Ramos (cell line): ENCODE measurements around the gene IRF7.

ENCODE experiments used
- in situ Hi-C: fragments of 300-500 bp; cut with MboI; formaldehyde crosslinking; loops from one replicate; pipeline ENCODE4 v1.14.3; 2022; ENCODE audit warnings: low sequenced_read_pairs; ENCODE audit not compliant: unreplicated experiment

The IRF7 gene

DNA sequence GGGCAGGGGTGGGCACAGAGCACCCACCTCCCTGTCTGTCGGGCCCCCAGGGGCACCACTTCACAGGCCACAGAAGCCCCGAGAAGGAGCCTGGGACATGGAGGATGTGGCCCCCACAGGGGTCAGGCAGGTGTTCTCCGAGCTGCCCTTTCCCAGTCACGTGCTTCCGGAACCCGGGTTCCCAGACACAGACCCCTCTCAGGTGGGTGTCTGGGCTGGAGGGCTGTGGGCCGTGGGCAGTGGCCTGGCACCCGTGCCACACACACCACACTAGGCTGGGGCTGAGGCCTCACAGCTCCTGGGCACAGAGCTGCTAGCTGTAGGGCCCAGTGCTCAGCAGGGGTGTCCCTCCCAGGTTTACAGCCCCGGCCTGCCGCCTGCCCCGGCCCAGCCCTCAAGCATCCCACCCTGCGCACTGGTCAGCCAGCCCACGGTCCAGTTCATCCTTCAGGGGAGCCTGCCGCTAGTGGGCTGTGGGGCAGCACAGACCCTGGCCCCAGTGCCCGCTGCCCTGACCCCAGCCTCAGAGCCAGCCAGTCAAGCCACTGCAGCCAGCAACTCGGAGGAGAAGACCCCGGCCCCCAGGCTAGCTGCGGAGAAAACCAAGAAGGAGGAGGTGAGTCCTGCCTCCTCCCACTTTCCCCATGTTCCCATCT, 5.5 kb downstream of the IRF7 start:
- in situ Hi-C loops = no loop called here

DNA sequence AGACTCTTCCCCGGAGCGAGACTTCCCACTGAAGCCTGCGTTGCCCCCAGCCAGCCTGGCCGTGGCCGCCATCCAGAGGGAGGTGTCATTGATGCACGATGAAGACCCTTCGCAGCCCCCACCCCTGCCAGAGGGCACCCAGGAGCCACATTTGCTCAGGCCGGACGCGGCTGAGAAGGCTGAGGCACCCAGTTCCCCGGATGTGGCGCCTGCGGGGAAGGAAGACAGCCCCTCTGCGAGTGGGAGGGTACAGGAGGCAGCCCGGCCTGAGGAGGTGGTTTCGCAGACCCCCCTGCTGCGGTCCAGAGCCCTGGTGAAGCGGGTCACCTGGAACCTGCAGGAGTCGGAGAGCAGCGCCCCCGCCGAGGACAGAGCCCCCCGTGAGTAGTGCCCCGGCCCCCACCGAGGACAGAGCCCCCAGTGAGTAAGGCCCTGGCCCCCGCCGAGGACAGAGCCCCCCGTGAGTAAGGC, 6.4 kb downstream of the IRF7 start:
- in situ Hi-C loops = no loop called here

DNA sequence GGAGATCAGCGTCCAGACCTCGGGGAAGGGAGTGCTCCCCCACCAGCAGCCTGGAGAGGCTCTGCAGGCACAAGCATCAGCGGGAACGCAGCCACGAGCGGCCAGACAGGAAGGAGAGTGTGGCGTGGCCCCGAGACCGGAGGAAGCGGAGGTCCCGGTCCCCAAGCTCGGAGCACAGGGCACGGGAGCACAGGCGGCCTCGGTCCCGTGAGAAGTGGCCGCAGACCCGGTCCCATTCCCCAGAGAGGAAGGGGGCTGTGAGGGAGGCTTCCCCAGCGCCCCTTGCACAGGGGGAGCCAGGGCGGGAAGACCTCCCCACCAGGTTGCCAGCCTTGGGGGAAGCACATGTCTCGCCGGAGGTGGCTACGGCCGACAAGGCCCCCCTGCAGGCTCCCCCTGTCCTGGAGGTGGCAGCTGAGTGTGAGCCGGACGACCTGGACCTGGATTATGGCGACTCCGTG, 6.9 kb downstream of the IRF7 start:
- in situ Hi-C loops = no loop called here

DNA sequence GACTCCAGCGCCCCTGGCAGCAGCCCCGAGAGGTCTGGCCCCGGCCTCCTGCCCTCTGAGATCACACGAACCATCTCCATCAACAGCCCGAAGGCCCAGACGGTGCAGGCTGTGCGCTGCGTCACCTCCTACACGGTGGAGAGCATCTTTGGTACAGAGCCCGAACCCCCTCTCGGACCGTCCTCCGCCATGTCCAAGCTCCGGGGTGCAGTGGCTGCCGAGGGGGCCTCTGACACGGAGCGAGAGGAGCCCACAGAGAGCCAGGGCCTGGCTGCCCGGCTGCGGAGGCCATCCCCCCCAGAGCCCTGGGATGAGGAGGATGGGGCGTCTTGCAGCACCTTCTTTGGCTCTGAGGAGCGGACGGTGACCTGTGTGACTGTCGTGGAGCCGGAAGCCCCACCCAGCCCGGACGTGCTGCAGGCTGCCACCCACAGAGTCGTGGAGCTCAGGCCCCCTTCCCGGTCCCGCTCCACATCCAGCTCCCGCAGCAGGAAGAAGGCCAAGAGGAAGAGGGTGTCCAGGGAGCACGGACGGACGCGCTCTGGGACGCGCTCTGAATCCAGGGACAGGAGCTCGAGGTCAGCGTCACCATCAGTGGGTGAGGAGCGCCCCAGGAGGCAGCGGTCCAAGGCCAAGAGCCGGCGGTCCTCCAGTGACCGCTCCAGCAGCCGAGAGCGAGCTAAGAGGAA, 7.6 kb downstream of the IRF7 start:
- in situ Hi-C loops = no loop called here

DNA sequence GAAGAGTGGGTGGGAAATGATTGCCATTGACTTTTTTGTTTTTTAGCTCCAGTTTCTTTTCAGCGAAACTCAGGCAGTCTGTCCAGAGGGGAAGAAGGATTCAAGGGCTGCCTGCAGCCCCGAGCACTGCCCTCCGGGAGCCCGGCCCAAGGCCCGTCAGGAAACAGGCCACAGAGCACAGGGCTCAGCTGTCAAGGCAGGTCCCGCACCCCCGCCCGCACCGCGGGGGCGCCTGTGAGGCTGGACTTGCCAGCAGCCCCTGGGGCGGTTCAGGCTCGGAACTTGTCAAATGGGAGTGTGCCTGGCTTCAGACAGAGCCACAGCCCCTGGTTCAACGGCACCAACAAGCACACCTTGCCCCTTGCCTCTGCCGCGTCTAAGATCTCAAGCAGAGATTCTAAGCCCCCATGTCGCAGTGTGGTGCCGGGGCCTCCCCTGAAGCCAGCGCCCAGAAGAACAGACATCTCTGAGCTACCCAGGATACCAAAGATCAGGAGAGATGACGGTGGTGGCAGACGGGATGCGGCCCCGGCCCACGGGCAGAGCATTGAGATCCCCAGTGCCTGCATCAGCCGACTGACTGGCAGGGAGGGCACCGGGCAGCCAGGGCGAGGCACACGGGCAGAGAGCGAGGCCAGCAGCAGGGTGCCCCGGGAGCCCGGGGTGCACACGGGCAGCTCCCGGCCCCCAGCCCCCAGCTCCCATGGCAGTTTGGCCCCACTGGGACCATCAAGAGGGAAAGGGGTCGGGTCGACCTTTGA, 8.6 kb downstream of the IRF7 start:
- in situ Hi-C loops = no loop called here

DNA sequence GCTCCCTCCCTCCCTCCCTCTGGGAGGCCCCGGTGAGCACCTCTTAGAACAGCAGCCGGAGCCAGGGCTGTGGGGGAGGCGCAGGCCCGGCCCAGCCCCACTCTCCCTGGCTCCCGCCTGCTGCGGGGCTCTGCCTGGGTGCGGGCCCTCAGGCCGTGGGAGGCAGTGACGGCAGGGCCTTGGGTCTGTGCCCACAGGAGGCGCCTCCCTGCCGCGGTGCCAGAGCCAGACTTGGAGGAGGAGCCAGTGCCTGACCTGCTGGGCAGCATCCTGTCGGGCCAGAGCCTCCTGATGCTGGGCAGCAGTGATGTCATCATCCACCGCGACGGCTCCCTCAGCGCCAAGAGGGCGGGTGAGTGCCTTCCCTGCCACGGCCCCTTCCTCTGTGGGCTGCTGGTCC, 9.5 kb downstream of the IRF7 start:
- in situ Hi-C loops = no loop called here

DNA sequence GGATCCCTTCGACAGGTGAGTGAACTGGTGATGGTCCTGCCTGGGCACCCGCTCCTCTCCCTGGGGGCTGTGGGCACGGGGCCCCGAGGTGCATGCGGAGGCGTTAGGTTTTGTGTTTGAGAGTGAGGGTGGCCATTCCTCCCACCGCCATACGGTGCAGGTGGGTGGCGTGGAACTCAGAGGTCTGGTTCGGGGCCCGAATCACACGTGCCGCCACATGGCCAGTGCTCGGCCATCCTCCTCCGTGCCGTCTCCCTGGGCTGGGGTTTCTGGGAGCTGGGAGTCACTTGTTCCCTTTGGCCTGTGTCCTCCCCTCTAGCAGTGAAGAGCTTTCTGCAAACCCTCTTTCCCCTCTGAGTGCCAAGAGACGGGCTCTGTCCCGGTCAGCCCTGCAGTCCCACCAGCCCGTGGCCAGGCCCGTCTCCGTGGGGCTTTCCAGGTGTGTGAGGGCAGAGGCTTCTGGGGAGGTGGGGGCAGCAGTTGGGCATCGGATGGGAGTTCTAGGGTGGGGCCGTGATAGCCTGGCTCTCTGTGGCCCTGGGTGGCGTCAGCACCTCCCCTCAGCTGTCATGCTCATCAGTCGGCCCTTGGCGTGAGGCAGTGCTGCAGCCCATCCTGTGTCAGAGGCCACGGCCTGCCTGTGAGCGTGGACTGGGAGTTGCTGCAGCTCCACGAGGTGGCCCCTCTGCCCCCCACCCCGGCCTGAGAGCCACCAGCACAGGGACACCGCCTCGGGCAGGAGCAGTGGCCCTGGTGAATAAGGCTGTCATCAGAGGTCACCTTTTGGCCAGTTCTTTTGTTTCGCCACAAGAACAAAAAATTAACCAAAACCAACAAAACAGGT, 10.2 kb downstream of the IRF7 start:
- in situ Hi-C loops = no loop called here

DNA sequence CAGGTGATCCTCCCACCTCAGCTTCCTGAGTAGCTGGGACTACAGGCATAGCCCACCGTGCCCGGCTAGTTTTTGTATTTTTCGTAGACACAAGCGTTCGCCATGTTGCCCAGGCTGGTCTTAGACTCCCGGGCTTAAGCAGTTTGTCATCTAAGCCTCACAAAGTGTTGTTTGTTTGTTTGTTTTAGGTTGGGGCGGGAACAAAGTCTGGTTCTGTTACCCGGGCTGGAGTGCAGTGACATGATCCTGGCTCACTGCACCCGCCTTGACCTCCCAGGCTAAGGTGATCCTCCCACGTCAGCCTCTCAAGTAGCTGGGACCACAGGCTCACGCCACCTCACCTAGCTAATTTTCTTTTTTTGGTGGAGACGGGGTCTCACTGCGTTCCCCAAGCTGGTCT, 12.6 kb downstream of the IRF7 start:
- in situ Hi-C loops = no loop called here

DNA sequence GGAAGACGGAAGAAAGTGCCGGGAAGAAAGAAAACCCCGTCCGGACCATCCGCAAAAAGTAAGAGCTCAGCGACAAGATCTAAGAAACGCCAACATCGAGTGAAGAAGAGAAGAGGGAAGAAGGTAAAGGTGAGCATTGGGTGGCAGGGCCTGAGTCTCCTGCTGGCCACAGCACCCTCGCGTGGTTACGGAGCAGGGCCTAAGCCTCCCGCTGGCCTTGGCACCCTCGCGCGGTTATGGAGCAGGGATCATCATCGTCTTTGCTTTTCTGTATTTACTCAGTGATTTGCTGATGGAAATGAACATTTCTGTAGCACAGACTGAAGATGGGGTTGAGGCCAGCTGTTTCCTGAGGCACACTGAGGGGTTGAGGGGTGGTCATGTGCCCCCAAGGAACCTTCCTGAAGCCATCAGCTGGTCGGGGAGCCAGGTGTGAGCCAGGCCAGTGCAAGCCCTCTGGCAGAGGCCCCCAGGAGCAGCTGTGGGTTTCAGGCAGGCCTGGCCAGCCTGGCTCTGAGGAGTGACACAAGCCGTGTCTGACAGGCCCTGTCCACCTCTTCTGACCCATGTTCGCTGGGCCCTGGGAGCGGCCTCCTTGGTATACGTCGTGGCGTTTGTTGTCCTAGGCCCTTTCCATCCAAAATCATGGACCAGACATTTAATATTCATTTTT, 14.0 kb downstream of the IRF7 start:
- in situ Hi-C loops = no loop called here

DNA sequence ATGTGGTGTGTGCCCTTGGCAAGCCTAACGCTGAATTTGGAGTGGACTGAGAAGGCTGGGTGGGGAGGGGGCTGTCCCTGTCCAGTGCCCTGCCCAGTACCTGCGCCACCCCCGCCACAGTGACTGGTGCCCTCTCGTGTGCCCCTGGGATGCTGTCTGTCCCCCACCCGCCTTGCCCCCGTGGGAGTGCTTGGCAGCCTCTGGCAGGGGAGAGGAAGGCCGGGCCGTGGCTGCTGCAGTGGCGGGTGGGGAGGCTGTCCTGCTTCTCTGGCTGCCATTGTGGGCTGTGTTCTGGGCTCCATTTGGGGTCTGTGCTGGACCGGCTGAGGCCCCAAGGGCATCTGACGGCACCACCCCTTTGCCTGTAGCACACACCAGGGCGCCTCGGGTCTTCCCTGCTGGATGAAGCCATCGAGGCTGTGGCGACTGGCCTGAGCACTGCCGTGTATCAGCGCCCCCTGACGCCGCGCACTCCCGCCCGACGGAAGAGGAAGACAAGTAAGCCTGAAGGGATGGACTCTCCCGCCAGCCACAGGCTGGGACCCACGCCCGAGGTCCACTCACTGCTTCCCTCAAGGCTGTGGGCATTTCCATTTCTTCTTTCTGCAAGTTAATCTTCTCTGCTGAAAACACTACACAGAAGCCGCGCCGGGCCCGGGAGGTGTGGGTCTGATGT, 17.6 kb downstream of the IRF7 start:
- in situ Hi-C loops = no loop called here

DNA sequence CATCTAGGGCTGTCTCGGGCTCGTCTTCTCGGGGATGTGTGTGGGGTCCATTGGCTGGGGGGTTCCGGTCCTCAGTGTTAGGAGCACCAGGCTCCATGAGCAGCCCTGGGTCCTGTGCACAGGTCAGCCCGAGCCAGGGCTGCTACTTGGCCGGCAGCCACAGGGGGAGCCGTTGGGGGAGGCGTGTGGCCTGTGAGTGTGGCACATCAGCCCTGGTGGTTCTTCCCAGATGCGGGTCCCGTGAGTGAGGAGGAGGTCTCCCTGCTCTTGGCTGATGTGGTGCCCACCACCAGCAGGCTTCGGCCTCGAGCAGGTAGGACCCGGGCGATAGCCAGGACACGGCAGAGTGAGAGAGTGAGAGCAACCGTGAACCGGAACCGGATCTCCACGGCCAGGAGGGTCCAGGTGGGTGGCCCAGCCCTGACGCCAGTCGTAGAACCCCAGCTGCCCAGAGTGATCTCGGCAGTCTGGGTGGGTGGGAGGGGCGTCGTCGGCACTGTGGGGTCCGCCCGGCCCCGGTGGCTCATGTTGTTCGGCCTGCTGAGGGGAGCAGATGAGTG, 18.5 kb downstream of the IRF7 start:
- in situ Hi-C loops = no loop called here

DNA sequence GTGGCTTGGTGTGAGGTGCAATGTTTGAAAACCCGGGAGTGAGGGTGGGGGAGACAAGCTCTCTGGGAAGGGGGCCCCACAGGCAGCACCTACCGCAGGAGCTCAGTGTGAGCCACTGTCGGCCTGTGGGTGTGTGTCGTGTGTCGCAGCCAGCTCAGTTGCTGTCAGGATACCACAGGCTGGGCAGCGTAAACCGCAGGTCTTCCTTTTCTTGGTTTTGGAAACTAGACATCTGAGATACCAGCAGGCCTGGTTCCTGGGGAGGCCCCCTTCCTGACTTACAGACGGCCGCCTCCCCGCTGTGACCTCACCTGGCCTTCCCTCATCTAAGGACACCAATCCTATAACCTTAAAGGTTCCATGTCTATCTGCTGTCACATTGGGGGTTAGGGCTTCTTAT, 19.4 kb downstream of the IRF7 start:
- in situ Hi-C loops = no loop called here

DNA sequence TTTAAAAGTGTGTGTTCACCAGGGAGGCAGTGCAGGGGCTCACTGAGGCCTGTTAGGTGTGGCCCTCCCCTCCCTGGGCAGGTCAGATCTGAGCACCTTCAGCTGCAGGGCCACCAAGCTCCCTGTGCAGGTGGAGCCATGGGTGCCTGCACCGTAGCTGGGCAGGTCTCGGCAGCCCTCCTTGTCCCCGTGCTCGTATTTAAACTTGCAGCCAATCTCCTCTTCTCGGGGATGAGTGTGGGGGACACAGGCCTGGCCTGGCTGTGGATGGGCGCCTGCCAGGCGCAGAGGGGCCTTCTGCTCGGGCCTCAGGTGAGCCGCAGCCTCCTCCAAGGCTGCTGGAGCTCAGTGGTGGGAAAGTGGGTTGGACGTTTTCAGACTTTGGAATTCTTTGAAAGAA, 20.4 kb downstream of the IRF7 start:
- in situ Hi-C loops = no loop called here

DNA sequence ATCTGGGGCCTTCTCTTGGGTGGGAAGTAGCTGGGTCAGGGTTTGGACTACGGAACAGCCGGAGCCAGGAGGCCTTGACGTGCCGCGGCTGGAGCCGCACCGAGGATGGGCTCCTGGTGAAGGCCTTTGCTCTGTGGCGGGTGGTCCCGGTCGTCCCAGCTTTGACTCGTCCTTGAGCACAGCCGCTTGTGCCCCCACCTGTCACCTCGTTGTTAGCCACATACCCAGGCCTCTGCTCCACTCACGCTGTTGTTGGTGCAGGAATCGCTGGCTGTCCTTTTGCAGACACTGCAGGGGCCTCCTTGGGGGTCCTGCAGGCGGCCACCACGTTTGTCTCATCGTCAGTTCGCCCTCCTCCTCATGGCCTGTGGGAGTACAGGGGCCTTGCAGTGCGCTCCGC, 22.4 kb downstream of the IRF7 start:
- in situ Hi-C loops = no loop called here

DNA sequence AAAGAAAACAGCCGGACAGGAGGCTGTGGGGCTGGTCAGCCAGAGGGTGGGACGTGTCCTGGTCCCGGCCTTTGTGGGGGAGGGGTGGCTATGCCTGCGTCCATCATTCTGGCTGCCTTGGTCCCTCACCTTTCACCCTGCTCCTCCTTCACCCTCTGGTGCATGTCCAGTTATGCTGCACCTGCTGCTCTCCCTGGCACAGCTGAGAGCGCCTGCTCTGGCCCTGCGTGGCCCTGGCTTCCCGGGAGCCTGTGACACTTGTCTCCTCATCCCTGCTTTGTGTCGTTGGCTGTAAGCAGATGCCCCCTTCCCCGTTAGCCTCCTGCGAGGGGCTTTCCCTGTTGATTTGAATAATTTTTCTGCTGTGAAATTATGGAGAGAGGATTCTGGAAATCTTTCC, 22.8 kb downstream of the IRF7 start:
- in situ Hi-C loops = no loop called here

DNA sequence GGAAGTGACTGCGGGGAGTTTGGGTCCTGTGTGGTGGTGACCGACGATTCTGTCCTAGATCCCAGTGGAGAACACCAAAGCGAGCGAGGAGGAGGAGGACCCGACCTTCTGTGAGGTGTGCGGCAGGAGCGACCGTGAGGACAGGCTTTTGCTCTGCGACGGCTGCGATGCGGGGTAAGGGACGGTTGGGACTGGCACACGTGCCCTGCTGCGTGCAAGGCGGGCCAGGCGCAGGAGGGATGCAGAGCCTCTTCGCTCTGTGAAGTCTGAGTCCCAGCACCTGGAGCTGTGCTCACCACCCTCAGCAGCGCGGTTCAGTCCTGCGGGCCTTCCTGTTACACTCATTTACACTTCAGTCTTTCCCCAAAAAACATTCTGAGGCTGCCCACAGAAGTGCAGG, 23.2 kb downstream of the IRF7 start:
- in situ Hi-C loops = no loop called here

DNA sequence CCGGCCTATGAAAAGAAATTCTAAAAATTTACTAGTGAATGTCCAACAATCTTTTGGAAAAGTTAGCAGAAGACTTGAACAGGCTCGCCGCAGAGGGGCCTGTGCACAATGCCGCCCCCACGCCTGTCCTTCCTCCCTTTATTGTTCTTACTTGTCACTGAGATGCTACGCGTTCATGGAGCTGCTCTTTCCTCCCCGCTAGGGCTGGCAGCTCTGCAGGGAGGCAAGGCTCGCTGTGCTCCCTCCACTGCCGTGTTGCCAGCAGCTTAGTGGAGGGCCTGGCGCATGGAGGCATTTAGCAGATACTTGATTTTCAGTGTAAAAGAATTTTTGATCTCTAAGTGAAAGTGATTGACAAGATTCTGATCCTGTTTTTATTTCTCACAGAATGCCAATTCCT, 24.8 kb downstream of the IRF7 start:
- in situ Hi-C loops = no loop called here

DNA sequence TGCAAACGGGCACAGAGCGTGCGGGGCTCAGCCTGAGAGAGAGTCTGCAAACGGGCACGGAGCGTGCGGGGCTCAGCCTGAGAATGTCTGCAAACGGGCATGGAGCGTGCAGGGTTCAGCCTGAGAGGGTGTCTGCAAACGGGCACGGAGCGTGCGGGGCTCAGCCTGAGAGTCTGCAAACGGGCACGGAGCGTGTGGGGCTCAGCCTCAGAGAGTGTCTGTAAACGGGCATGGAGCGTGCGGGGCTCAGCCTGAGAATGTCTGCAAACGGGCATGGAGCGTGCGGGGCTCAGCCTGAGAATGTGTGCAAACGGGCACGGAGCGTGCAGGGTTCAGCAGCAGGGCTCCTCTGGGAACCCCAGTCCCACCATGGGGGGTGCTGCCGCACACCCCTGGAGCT, 26.0 kb downstream of the IRF7 start:
- in situ Hi-C loops = no loop called here

DNA sequence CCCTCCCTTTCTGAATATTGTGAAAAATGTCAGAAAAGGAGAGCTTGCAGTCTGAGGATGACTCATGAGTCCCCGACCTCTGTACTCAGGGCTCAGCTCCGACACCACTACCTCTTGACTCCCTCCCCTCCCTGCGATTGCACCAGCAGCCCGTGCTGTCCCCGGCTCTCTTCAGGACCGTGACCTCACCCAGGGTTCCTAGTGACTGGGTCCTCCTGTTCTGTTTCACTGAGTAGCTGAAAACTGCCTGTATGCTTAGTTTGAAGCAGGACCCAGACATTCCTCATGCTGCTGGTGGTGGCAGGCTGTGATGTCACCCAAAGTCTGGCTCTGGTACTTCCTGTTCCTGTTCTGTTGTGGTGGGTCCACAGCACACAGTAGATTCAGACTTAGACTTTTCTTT, 27.8 kb downstream of the IRF7 start:
- in situ Hi-C loops = no loop called here
